Measurements from ENCODE around the gene SLC17A7. TPM values are rescaled to one million over a fixed set of nuclear protein-coding genes. Genes with fewer than 3 reads are reported as not detected.

The SLC17A7 gene
- total and polyA plus RNA-seq, 2 of the 8 experiments (the other 6 are each of a cell fraction or from before 2014, with no cell fraction given), result 2.7 to 3.0 TPM

- no peak for TF ChIP-seq SUZ12 (IDR thresholded peaks at IDR 0.05; ENCODE audit: low read length)
- TF ChIP-seq CBX8 (IDR thresholded peaks at IDR 0.05; ENCODE audit: borderline replicate concordance, low read depth, low read length), result no peak
- no peak for TF ChIP-seq RBBP5 (IDR thresholded peaks at IDR 0.05; ENCODE audit: borderline replicate concordance, low read depth, low read length)
- no peak for TF ChIP-seq CHD2 (IDR thresholded peaks at IDR 0.05; ENCODE audit: low read length)
- TF ChIP-seq POU5F1 (IDR thresholded peaks at IDR 0.05; ENCODE audit: low read depth, low read length), result no peak
- TF ChIP-seq EGR1 (IDR thresholded peaks at IDR 0.05; ENCODE audit: borderline replicate concordance, low read depth, low read length), result no peak
- TF ChIP-seq TAF1 (IDR thresholded peaks at IDR 0.05; ENCODE audit: low read depth, low read length), result no peak
- no peak for TF ChIP-seq NANOG (IDR thresholded peaks at IDR 0.05; ENCODE audit: insufficient read depth, low read depth, low read length, poor library complexity, severe bottlenecking)
- TF ChIP-seq KDM1A (IDR thresholded peaks at IDR 0.05; ENCODE audit: borderline replicate concordance, low read length), result no peak
- TF ChIP-seq SIN3A (conservative IDR thresholded peaks at IDR 0.05 in 1 of 2, IDR thresholded peaks at IDR 0.05 in 1 of 2; ENCODE audit: low read depth in 1 of 2, low read length in 2 of 2), result peak in 1 of 2 experiments; percentile 82; a peak in 1 of 4 replicates
- TF ChIP-seq TEAD4 (IDR thresholded peaks at IDR 0.05; ENCODE audit: low read depth, low read length), result no peak
- no peak for TF ChIP-seq KDM5A (IDR thresholded peaks at IDR 0.05; ENCODE audit: low read length)
- TF ChIP-seq CEBPB (IDR thresholded peaks at IDR 0.05; ENCODE audit: low read depth, low read length), result no peak
- no peak for TF ChIP-seq EP300 (IDR thresholded peaks at IDR 0.05; ENCODE audit: borderline replicate concordance in 1 of 2, low read depth in 2 of 2, low read length in 2 of 2)
- TF ChIP-seq GABPA (IDR thresholded peaks at IDR 0.05; ENCODE audit: borderline replicate concordance, insufficient read depth, low read length), result no peak
- peak; percentile 99 for TF ChIP-seq RAD21 (IDR thresholded peaks at IDR 0.05 in 1 of 2, conservative IDR thresholded peaks at IDR 0.05 in 1 of 2; ENCODE audit: low read depth in 2 of 2, low read length in 2 of 2)
- no peak for TF ChIP-seq CHD1 (IDR thresholded peaks at IDR 0.05; ENCODE audit: low read depth, low read length)
- 0 out of 2 replicates have a peak, but pooled peaks have one; percentile 35 for TF ChIP-seq JUND (IDR thresholded peaks at IDR 0.05; ENCODE audit: low read length)
- TF ChIP-seq SAP30 (IDR thresholded peaks at IDR 0.05; ENCODE audit: insufficient read depth, insufficient replicate concordance, low read length), result no peak
- no peak for TF ChIP-seq TBP (IDR thresholded peaks at IDR 0.05; ENCODE audit: low read depth, low read length)
- TF ChIP-seq RNF2 (IDR thresholded peaks at IDR 0.05; ENCODE audit: borderline replicate concordance, low read depth, low read length, missing control alignments, poor library complexity, severe bottlenecking), result no peak
- no peak for TF ChIP-seq HDAC6 (IDR thresholded peaks at IDR 0.05; ENCODE audit: low read depth, low read length)
- TF ChIP-seq NRF1 (IDR thresholded peaks at IDR 0.05; ENCODE audit: low read depth, low read length), result no peak
These were observed 49.5 kb downstream of the SLC17A7 start (continued) for GRCh38 chr19:49391581-49392399.
